ENCODE results near the gene DOCK9. TPM values are rescaled to one million over a fixed set of nuclear protein-coding genes. Genes with fewer than 3 reads are reported as not detected.

The DOCK9 gene
- total RNA-seq, 6 donors from 2014 or later = 155 to 284 (median 170) TPM

DNA sequence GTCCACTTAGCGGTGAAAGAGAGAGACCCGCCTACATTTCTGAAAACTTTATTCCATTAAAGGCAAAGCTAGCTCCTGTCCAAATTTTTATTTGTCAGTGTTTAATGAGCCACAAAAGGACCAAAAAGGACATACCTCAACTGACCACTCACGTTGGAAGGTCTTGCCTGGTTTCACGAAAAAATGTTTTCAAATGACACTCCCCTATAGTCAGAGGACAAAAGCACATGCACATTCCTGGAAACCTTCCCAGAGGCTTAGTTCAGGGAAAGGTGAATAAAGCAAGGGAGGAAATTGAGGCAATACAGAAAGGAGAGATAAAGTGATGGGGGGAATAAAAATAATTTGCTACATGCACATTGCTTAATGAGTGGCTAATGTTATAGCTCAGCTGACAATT, 55.6 kb downstream of the DOCK9 start:
- peaks cover 0 to 21% (median 10%) of the 10 kb centered on the region in 4 donors for H3K4me1 ChIP-seq
- H3K27me3 ChIP-seq = no peaks in the 10 kb centered on the region
- 79 to 80% methylated on average over 4 of the region's 4 CpGs for WGBS, 2 donors
- peaks cover 0 to 69% (median 12%) of the 10 kb centered on the region in 4 donors for H3K36me3 ChIP-seq
- H3K4me3 ChIP-seq = no peak overlapping the region
- no peak for TF ChIP-seq EP300 (IDR thresholded peaks at IDR 0.05)
- TF ChIP-seq, protein P1, sequence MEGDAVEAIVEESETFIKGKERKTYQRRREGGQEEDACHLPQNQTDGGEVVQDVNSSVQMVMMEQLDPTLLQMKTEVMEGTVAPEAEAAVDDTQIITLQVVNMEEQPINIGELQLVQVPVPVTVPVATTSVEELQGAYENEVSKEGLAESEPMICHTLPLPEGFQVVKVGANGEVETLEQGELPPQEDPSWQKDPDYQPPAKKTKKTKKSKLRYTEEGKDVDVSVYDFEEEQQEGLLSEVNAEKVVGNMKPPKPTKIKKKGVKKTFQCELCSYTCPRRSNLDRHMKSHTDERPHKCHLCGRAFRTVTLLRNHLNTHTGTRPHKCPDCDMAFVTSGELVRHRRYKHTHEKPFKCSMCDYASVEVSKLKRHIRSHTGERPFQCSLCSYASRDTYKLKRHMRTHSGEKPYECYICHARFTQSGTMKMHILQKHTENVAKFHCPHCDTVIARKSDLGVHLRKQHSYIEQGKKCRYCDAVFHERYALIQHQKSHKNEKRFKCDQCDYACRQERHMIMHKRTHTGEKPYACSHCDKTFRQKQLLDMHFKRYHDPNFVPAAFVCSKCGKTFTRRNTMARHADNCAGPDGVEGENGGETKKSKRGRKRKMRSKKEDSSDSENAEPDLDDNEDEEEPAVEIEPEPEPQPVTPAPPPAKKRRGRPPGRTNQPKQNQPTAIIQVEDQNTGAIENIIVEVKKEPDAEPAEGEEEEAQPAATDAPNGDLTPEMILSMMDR (IDR thresholded peaks at IDR 0.05) = no peak
- TF ChIP-seq POLR2AphosphoS5 (IDR thresholded peaks at IDR 0.05) = no peak
- no peak for TF ChIP-seq POLR2A (IDR thresholded peaks at IDR 0.05)
- DNase-seq (no peak), ATAC-seq (ENCODE audit: low FRiP score in 2 of 2) (no peak)
- H3K9me3 ChIP-seq = no peaks in the 10 kb centered on the region
- H3K27ac ChIP-seq = no peak overlapping the region

DNA sequence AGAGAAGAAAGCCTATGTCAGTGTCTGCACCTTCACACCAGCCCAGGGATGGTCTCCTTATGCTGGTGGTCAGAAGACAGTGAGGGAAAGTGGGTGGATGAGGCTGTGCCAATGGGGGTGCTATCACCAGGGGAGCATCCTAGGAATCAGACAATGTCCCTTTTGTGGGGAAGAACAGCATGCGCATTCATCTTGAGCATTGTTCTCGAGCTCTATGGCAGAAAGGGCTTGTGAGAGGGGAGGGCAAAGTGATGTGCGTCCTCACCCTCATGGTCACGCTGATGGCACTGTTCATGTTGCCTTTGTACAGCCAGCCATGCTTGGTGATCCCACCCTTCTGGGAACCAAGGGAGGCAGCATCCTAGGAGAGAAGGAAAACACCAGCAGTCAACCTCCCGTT, 56.1 kb downstream of the DOCK9 start:
- ATAC-seq (ENCODE audit: low FRiP score in 2 of 2) (no peak), DNase-seq (no peak)
- peaks cover 0 to 67% (median 12%) of the 10 kb centered on the region in 4 donors for H3K36me3 ChIP-seq
- H3K9me3 ChIP-seq = no peaks in the 10 kb centered on the region
- 94 to 100% methylated on average over 3 to 5 of the region's 5 CpGs for WGBS, 2 donors
- no peak overlapping the region for H3K27ac ChIP-seq
- H3K27me3 ChIP-seq = no peaks in the 10 kb centered on the region
- peaks cover 0 to 27% (median 15%) of the 10 kb centered on the region in 4 donors for H3K4me1 ChIP-seq
- H3K4me3 ChIP-seq = no peak overlapping the region
- TF ChIP-seq, protein P1 (IDR thresholded peaks at IDR 0.05) = no peak
- TF ChIP-seq POLR2AphosphoS5 (IDR thresholded peaks at IDR 0.05) = no peak
- no peak for TF ChIP-seq EP300 (IDR thresholded peaks at IDR 0.05)
- no peak for TF ChIP-seq POLR2A (IDR thresholded peaks at IDR 0.05)

DNA sequence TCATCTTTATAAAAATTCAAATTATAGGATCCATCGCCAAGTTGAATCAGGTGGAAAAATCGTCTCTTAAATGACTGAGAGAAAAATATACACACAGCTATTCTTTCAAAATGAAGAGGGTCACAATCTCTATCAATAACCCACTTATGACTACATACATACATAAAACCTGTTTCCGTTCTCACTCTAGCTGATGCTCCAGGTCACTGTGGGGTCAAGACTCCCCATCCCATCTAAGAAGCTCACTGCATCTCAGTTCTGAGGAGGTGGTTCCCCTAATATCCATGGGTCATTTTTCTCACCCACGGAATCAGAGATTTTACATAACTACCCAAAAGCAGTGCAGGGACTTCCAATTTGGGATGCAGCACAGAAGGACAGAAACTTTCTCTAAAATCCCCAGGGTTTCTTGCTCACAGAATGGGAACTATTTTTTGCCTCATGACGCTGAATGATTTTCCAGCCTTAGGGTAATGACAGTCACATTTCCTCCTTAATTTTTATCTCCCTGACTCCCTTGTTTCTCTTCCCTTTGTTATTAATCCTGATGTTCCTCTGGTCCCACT, 56.8 kb downstream of the DOCK9 start:
- TF ChIP-seq EP300 (IDR thresholded peaks at IDR 0.05) (no peak), POLR2A (IDR thresholded peaks at IDR 0.05) (no peak), POLR2AphosphoS5 (IDR thresholded peaks at IDR 0.05) (no peak)
- TF ChIP-seq, protein P1 (IDR thresholded peaks at IDR 0.05) = no peak
- H3K27ac ChIP-seq = no peak overlapping the region
- peaks cover 2 to 33% (median 18%) of the 10 kb centered on the region in 4 donors for H3K4me1 ChIP-seq
- no peak overlapping the region for H3K4me3 ChIP-seq
- WGBS, 2 donors = 93 to 96% methylated on average over 5 of the region's 5 CpGs
- no peaks in the 10 kb centered on the region for H3K9me3 ChIP-seq
- H3K27me3 ChIP-seq = no peaks in the 10 kb centered on the region
- ATAC-seq (ENCODE audit: low FRiP score in 2 of 2) = no peak
- DNase-seq = no peak
- peaks cover 0 to 65% (median 13%) of the 10 kb centered on the region in 4 donors for H3K36me3 ChIP-seq

DNA sequence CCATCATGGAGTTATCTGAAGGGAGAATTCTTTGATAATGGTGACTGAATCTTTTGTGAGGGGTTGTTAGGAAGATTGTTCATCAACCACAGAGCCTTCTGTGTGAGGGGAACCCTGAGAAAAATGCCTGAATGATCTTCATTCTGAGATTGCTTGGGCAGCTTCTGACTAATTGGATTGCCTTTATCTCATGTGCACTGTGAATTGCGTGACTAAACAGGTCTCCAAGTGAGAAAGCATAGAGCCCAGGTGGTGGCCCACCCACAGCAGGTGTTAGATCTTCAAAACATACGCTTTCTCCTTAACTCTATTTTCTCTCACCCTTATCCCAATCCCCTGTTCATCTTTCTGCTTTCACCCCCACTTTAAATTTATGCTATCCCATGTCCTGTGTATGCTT, 58.3 kb downstream of the DOCK9 start:
- Histone ChIP-seq H3K36me3 (peaks cover 0 to 76% (median 17%) of the 10 kb centered on the region in 4 donors), H3K27me3 (no peaks in the 10 kb centered on the region), H3K4me1 (peaks cover 5 to 42% (median 21%) of the 10 kb centered on the region in 4 donors), H3K27ac (peak overlapping the region in 1 of 4 donors; percentile 13), H3K9me3 (no peaks in the 10 kb centered on the region), H3K4me3 (no peak overlapping the region)
- WGBS, 2 donors = 92 to 96% methylated on average over 2 of the region's 2 CpGs
- DNase-seq (no peak), ATAC-seq (ENCODE audit: low FRiP score in 2 of 2) (no peak)
- TF ChIP-seq POLR2AphosphoS5 (IDR thresholded peaks at IDR 0.05) (no peak), POLR2A (IDR thresholded peaks at IDR 0.05) (no peak), EP300 (IDR thresholded peaks at IDR 0.05) (no peak)
- TF ChIP-seq, protein P1 (IDR thresholded peaks at IDR 0.05) = no peak

DNA sequence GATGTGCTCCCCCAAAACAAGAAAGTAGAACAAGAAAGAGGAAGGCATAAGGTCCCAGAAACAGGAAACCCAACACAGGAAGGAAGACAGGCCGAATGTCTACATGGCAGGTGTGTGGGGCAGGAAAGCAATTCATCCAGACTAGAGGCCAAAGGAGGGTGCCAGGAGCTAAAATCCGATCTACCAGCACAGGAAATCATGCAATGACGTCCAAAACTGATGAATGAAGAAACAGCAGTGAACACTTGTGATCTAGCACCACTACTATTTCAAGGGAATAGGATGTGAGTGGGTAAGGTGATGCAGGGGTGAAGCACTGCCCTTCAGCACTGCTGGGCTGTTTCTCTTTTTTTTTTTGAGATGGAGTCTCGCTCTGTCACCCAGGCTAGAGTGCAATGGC, 59.1 kb downstream of the DOCK9 start:
- Histone ChIP-seq H3K4me3 (no peak overlapping the region), H3K27me3 (no peaks in the 10 kb centered on the region), H3K4me1 (peaks cover 5 to 38% (median 19%) of the 10 kb centered on the region in 4 donors), H3K27ac (peak overlapping the region in 2 of 4 donors; percentile 13 to 18), H3K9me3 (no peaks in the 10 kb centered on the region), H3K36me3 (peaks cover 0 to 72% (median 17%) of the 10 kb centered on the region in 4 donors)
- 38 to 43% methylated on average over 4 of the region's 4 CpGs for WGBS, 2 donors
- ATAC-seq (ENCODE audit: low FRiP score in 2 of 2) (no peak), DNase-seq (no peak)
- TF ChIP-seq POLR2AphosphoS5 (IDR thresholded peaks at IDR 0.05) (no peak), EP300 (IDR thresholded peaks at IDR 0.05) (no peak), POLR2A (IDR thresholded peaks at IDR 0.05) (no peak)
- TF ChIP-seq, protein P1 (IDR thresholded peaks at IDR 0.05) = no peak

Data from upper lobe of left lung (tissue), 6 donors.